WTC11 (cell line): ENCODE data around the gene HPSE2. TPM values are rescaled to one million over a fixed set of nuclear protein-coding genes. Genes with fewer than 3 reads are reported as not detected.

Experiments
- ATAC-seq: fragments of 200-7000 bp; cut with Tn5 transposase; 2 replicates; pipeline ENCODE4 v1.10.0; 2021; ENCODE audit warnings: mild to moderate bottlenecking, moderate library complexity
- CTCF ChIA-PET: fragments of 300-600 bp; sonication (Branson Sonifier 250); formaldehyde crosslinking; loops from one replicate; lab custom pipeline; 2021; ENCODE audit warnings: antibody characterized with exemption; lab: Charles Lee
- POLR2A ChIA-PET: fragments of 350-600 bp; sonication (Branson Sonifier 250); formaldehyde crosslinking; loops from one replicate; lab custom pipeline; 2021; ENCODE audit warnings: antibody characterized with exemption; lab: Charles Lee
- DNase-seq: peaks from one replicate; pipeline ENCODE4 v3.0.0; 2021; ENCODE audit warnings: low spot score
- H3K27ac Mint-ChIP-seq: 2 replicates; pipeline ENCODE4 v1.8.0; 2021; ENCODE audit warnings: mixed read lengths
- H3K27me3 Mint-ChIP-seq: 2 replicates; pipeline ENCODE4 v1.8.0; 2021; ENCODE audit warnings: low read depth, mild to moderate bottlenecking, moderate library complexity, mixed read lengths
- H3K36me3 Mint-ChIP-seq: 2 replicates; pipeline ENCODE4 v1.8.0; 2021; ENCODE audit warnings: mixed read lengths
- H3K4me1 Mint-ChIP-seq: 2 replicates; pipeline ENCODE4 v1.8.0; 2022; ENCODE audit warnings: mixed read lengths
- H3K4me3 Mint-ChIP-seq: 2 replicates; pipeline ENCODE4 v1.8.0; 2021; ENCODE audit warnings: mild to moderate bottlenecking, moderate library complexity, mixed read lengths
- H3K9me3 Mint-ChIP-seq: 2 replicates; pipeline ENCODE4 v1.8.0; 2021; ENCODE audit warnings: mixed read lengths
- ARID4B ChIP-seq: sonication (generic); formaldehyde crosslinking; IDR thresholded peaks from 2 replicates; pipeline ENCODE4 v1.8.0; 2023; ENCODE audit warnings: missing genetic modification reagents, mild to moderate bottlenecking, borderline replicate concordance
- CBFB ChIP-seq: sonication (generic); formaldehyde crosslinking; IDR thresholded peaks from 2 replicates; pipeline ENCODE4 v1.8.1; 2022; ENCODE audit warnings: mild to moderate bottlenecking, low read depth, missing genetic modification reagents
- CDX4 ChIP-seq: fragments of 250-450 bp; sonication (Bioruptor Pico); IDR thresholded peaks from 2 replicates; pipeline ENCODE4 v1.9.0; 2021; ENCODE audit warnings: moderate library complexity, mild to moderate bottlenecking, inconsistent platforms, borderline replicate concordance
- CREM ChIP-seq: sonication (generic); formaldehyde crosslinking; IDR thresholded peaks from 2 replicates; pipeline ENCODE4 v1.8.1; 2022; ENCODE audit warnings: mild to moderate bottlenecking, missing genetic modification reagents, moderate library complexity
- E2F1 ChIP-seq: sonication (generic); formaldehyde crosslinking; IDR thresholded peaks from 2 replicates; pipeline ENCODE4 v1.8.0; 2022; ENCODE audit warnings: mild to moderate bottlenecking, missing genetic modification reagents
- ESRRA ChIP-seq: sonication (generic); formaldehyde crosslinking; IDR thresholded peaks from 2 replicates; pipeline ENCODE4 v1.8.1; 2022; ENCODE audit warnings: mild to moderate bottlenecking, missing genetic modification reagents, borderline replicate concordance
- FOXP4 ChIP-seq: sonication (generic); formaldehyde crosslinking; IDR thresholded peaks from 2 replicates; pipeline ENCODE4 v1.8.0; 2022; ENCODE audit warnings: mild to moderate bottlenecking, missing genetic modification reagents
- HMGA2 ChIP-seq: fragments of 250-450 bp; sonication (Bioruptor Pico); IDR thresholded peaks from 2 replicates; pipeline ENCODE4 v1.4.0; 2021; ENCODE audit warnings: mild to moderate bottlenecking, moderate library complexity
- HMGXB4 ChIP-seq: sonication (generic); formaldehyde crosslinking; IDR thresholded peaks from 2 replicates; pipeline ENCODE4 v1.8.1; 2023; ENCODE audit warnings: mild to moderate bottlenecking, moderate library complexity, missing genetic modification reagents
- MAX ChIP-seq: sonication (generic); formaldehyde crosslinking; IDR thresholded peaks from 2 replicates; pipeline ENCODE4 v1.8.0; 2022; ENCODE audit warnings: mild to moderate bottlenecking, missing genetic modification reagents
- NFE2L1 ChIP-seq: sonication (generic); formaldehyde crosslinking; IDR thresholded peaks from 2 replicates; pipeline ENCODE4 v1.8.1; 2023; ENCODE audit warnings: missing genetic modification reagents
- NR2C2 ChIP-seq: sonication (generic); formaldehyde crosslinking; IDR thresholded peaks from 2 replicates; pipeline ENCODE4 v1.8.0; 2022; ENCODE audit warnings: mild to moderate bottlenecking, missing genetic modification reagents
- PREB ChIP-seq: sonication (generic); formaldehyde crosslinking; IDR thresholded peaks from 2 replicates; pipeline ENCODE4 v1.8.1; 2022; ENCODE audit warnings: mild to moderate bottlenecking, missing genetic modification reagents, moderate library complexity, borderline replicate concordance
- RORB ChIP-seq: fragments of 250-450 bp; sonication (Bioruptor Pico); IDR thresholded peaks from 2 replicates; pipeline ENCODE4 v1.9.0; 2021; ENCODE audit warnings: mild to moderate bottlenecking
- SP1 ChIP-seq: sonication (generic); formaldehyde crosslinking; conservative IDR thresholded peaks from 2 replicates; pipeline ENCODE4 v1.8.1; 2022; ENCODE audit warnings: missing genetic modification reagents
- TEAD1 ChIP-seq: sonication (generic); formaldehyde crosslinking; IDR thresholded peaks from 2 replicates; pipeline ENCODE4 v1.8.0; 2022; ENCODE audit warnings: mild to moderate bottlenecking, missing genetic modification reagents
- TEAD4 ChIP-seq: sonication (generic); formaldehyde crosslinking; IDR thresholded peaks from 2 replicates; pipeline ENCODE4 v1.8.0; 2022; ENCODE audit warnings: mild to moderate bottlenecking, missing genetic modification reagents
- USF1 ChIP-seq: sonication (generic); formaldehyde crosslinking; IDR thresholded peaks from 2 replicates; pipeline ENCODE4 v1.8.0; 2022; ENCODE audit warnings: mild to moderate bottlenecking, missing genetic modification reagents
- ZMAT4 ChIP-seq: fragments of 250-450 bp; sonication (Bioruptor Pico); IDR thresholded peaks from 2 replicates; pipeline ENCODE4 v1.9.0; 2021; ENCODE audit warnings: mild to moderate bottlenecking
- total RNA-seq: library from RNA; stranded (reverse); gene quantifications from 3 replicates; pipeline ENCODE4 v1.2.3, GENCODE V29; 2021

Gene HPSE2
- total RNA-seq, 1 experiment from 2014 or later, result 0.66 TPM

- Mint-ChIP-seq H3K4me1 (peaks cover 16% of the 10 kb centered on the region), H3K27me3 (no peaks in the 10 kb centered on the region), H3K9me3 (peaks cover 5% of the 10 kb centered on the region), H3K36me3 (no peaks in the 10 kb centered on the region), H3K4me3 (no peak overlapping the region), H3K27ac (no peak overlapping the region)
- TF ChIP-seq FOXP4 (CRISPR knock-in tag) (no peak), HMGXB4 (CRISPR knock-in tag) (no peak), NR2C2 (CRISPR knock-in tag) (no peak), ZMAT4 (CRISPR knock-in tag) (no peak), MAX (CRISPR knock-in tag) (no peak), NFE2L1 (CRISPR knock-in tag) (no peak), SP1 (CRISPR knock-in tag) (no peak), RORB (CRISPR knock-in tag) (no peak), PREB (CRISPR knock-in tag) (no peak), TEAD4 (CRISPR knock-in tag) (no peak), CDX4 (no peak), E2F1 (CRISPR knock-in tag) (no peak), CBFB (no peak), ESRRA (no peak), HMGA2 (CRISPR knock-in tag) (no peak), TEAD1 (CRISPR knock-in tag) (no peak)
- DNase-seq (no peak), ATAC-seq (no peak)
- ChIA-PET POLR2A (no interaction called here), CTCF (no interaction called here)
These were observed 624.2 kb downstream of the HPSE2 start for GRCh38 chr10:98611436-98611835.

GRCh38 chr10:98610836-98611235, 624.8 kb downstream of the HPSE2 start:
- Mint-ChIP-seq H3K4me1 (peaks cover 16% of the 10 kb centered on the region), H3K36me3 (no peaks in the 10 kb centered on the region), H3K4me3 (no peak overlapping the region), H3K27me3 (no peaks in the 10 kb centered on the region), H3K9me3 (peaks cover 5% of the 10 kb centered on the region), H3K27ac (no peak overlapping the region)
- CTCF ChIA-PET, result no interaction called here
- ATAC-seq (no peak), DNase-seq (no peak)
- POLR2A ChIA-PET, result no interaction called here
- TF ChIP-seq HMGXB4 (CRISPR knock-in tag) (no peak), CREM (CRISPR knock-in tag) (no peak), MAX (CRISPR knock-in tag) (no peak), PREB (CRISPR knock-in tag) (no peak), ARID4B (CRISPR knock-in tag) (no peak), USF1 (CRISPR knock-in tag) (no peak)
